HEK293 (cell line): ENCODE results near the gene GJE1.
"Not testable (repeated sequence)": the region's sequence is repeated elsewhere in the genome, so short reads cannot be mapped to it uniquely, and the experiment has no call there.

Experiments used
- BCL11B ChIP-seq: fragments of 450-650 bp; formaldehyde crosslinking; IDR thresholded peaks from 2 replicates; pipeline ENCODE4 v1.5.1; 2016; ENCODE audit warnings: low read depth, missing biosample characterization, missing genetic modification characterization
- ZEB2 ChIP-seq: fragments of 450-650 bp; formaldehyde crosslinking; IDR thresholded peaks from 2 replicates; pipeline ENCODE4 v1.5.1; 2016; ENCODE audit warnings: missing biosample characterization, missing genetic modification characterization
- ZFP69B ChIP-seq: fragments of 450-650 bp; formaldehyde crosslinking; IDR thresholded peaks from 2 replicates; pipeline ENCODE4 v1.5.1; 2016; ENCODE audit warnings: missing biosample characterization, missing genetic modification characterization
- ZNF133 ChIP-seq: fragments of 450-650 bp; formaldehyde crosslinking; IDR thresholded peaks from 2 replicates; pipeline ENCODE4 v1.5.1; 2016; ENCODE audit warnings: missing biosample characterization, missing genetic modification characterization
- ZNF24 ChIP-seq: fragments of 450-650 bp; formaldehyde crosslinking; IDR thresholded peaks from 2 replicates; pipeline ENCODE4 v1.5.1; 2016; ENCODE audit warnings: missing biosample characterization, missing genetic modification characterization
- ZNF274 ChIP-seq, 2 experiments: fragments of 200-500 bp in 1 of 2; fragments of 450-650 bp in 1 of 2; sonication (Bioruptor generic) in 1 of 2; formaldehyde crosslinking in 1 of 2; IDR thresholded peaks; 2 replicates each; pipeline versions ENCODE4 v1.5.1 to v1.6.1; 2014 to 2016; ENCODE audit warnings: borderline replicate concordance in 1 of 2, inconsistent platforms in 1 of 2, low read length in 1 of 2, missing biosample characterization in 1 of 2, missing genetic modification characterization in 1 of 2
- ZNF544 ChIP-seq: fragments of 450-650 bp; formaldehyde crosslinking; IDR thresholded peaks from 2 replicates; pipeline ENCODE4 v1.5.0; 2017; ENCODE audit warnings: missing biosample characterization, missing genetic modification characterization
- ZNF548 ChIP-seq: fragments of 450-650 bp; formaldehyde crosslinking; IDR thresholded peaks from 2 replicates; pipeline ENCODE4 v1.5.1; 2016; ENCODE audit warnings: missing biosample characterization, missing genetic modification characterization
- ZNF747 ChIP-seq: fragments of 450-650 bp; formaldehyde crosslinking; IDR thresholded peaks from 2 replicates; pipeline ENCODE4 v1.5.1; 2016; ENCODE audit warnings: missing biosample characterization, missing genetic modification characterization
- ZNF76 ChIP-seq: fragments of 450-650 bp; formaldehyde crosslinking; IDR thresholded peaks from 2 replicates; pipeline ENCODE4; 2016; ENCODE audit warnings: low read depth, missing biosample characterization, missing genetic modification characterization, borderline replicate concordance
- TF ChIP-seq, protein P1 (sequence below): fragments of 450-650 bp; formaldehyde crosslinking; IDR thresholded peaks from 2 replicates; pipeline ENCODE4 v1.5.1; 2016; ENCODE audit warnings: missing biosample characterization, missing genetic modification characterization
- TF ChIP-seq, protein P2 (sequence below): fragments of 450-650 bp; formaldehyde crosslinking; IDR thresholded peaks from 2 replicates; pipeline ENCODE4 v1.5.1; 2016; ENCODE audit warnings: missing biosample characterization, missing genetic modification characterization
- TF ChIP-seq, protein P3 (sequence below): fragments of 450-650 bp; formaldehyde crosslinking; IDR thresholded peaks from 2 replicates; pipeline ENCODE4 v1.5.1; 2016; ENCODE audit warnings: missing biosample characterization, missing genetic modification characterization, low read depth
- TF ChIP-seq, protein P4 (sequence below): fragments of 450-650 bp; formaldehyde crosslinking; IDR thresholded peaks from 2 replicates; pipeline ENCODE4 v1.5.1; 2016; ENCODE audit warnings: missing biosample characterization, missing genetic modification characterization

DNA sequence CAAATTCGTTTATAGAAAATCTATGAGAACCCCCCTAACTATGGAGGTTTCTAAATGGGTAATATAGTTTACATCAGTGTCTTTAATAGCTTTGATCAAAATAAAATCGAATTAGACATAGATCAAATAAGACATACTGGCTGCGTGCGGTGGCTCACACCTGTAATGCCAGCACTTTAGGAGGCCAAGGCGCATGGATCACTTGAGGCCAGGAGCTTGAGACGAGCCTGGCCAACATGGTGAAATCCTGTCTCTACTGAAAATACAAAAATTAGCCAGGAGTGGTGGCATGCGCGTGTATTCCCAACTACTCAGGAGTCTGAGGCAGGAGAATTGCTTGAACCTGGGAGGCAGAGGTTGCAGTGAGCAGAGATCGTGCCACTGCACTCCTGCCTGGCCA is 21.9 kb upstream of the GJE1 start:
- not testable (repeated sequence) for TF ChIP-seq ZNF544 (tag by site-specific recombination); ZFP69B (tag by site-specific recombination); ZNF76 (tag by site-specific recombination); ZNF747 (tag by site-specific recombination); ZNF133; BCL11B (tag by site-specific recombination); ZEB2; ZNF24 (tag by site-specific recombination); ZNF274 (IDR thresholded peaks at IDR 0.05; ENCODE audit: low read length); ZNF274 (tag by site-specific recombination; IDR thresholded peaks at IDR 0.05; ENCODE audit: borderline replicate concordance); ZNF548 (tag by site-specific recombination)
- TF ChIP-seq, protein P1, sequence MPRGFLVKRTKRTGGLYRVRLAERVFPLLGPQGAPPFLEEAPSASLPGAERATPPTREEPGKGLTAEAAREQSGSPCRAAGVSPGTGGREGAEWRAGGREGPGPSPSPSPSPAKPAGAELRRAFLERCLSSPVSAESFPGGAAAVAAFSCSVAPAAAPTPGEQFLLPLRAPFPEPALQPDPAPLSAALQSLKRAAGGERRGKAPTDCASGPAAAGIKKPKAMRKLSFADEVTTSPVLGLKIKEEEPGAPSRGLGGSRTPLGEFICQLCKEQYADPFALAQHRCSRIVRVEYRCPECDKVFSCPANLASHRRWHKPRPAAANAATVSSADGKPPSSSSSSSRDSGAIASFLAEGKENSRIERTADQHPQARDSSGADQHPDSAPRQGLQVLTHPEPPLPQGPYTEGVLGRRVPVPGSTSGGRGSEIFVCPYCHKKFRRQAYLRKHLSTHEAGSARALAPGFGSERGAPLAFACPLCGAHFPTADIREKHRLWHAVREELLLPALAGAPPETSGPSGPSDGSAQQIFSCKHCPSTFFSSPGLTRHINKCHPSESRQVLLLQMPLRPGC (tag by site-specific recombination), result not testable (repeated sequence)
- TF ChIP-seq, protein P2, sequence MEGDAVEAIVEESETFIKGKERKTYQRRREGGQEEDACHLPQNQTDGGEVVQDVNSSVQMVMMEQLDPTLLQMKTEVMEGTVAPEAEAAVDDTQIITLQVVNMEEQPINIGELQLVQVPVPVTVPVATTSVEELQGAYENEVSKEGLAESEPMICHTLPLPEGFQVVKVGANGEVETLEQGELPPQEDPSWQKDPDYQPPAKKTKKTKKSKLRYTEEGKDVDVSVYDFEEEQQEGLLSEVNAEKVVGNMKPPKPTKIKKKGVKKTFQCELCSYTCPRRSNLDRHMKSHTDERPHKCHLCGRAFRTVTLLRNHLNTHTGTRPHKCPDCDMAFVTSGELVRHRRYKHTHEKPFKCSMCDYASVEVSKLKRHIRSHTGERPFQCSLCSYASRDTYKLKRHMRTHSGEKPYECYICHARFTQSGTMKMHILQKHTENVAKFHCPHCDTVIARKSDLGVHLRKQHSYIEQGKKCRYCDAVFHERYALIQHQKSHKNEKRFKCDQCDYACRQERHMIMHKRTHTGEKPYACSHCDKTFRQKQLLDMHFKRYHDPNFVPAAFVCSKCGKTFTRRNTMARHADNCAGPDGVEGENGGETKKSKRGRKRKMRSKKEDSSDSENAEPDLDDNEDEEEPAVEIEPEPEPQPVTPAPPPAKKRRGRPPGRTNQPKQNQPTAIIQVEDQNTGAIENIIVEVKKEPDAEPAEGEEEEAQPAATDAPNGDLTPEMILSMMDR (tag by site-specific recombination), result not testable (repeated sequence)
- TF ChIP-seq, protein P3, sequence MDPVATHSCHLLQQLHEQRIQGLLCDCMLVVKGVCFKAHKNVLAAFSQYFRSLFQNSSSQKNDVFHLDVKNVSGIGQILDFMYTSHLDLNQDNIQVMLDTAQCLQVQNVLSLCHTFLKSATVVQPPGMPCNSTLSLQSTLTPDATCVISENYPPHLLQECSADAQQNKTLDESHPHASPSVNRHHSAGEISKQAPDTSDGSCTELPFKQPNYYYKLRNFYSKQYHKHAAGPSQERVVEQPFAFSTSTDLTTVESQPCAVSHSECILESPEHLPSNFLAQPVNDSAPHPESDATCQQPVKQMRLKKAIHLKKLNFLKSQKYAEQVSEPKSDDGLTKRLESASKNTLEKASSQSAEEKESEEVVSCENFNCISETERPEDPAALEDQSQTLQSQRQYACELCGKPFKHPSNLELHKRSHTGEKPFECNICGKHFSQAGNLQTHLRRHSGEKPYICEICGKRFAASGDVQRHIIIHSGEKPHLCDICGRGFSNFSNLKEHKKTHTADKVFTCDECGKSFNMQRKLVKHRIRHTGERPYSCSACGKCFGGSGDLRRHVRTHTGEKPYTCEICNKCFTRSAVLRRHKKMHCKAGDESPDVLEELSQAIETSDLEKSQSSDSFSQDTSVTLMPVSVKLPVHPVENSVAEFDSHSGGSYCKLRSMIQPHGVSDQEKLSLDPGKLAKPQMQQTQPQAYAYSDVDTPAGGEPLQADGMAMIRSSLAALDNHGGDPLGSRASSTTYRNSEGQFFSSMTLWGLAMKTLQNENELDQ (tag by site-specific recombination), result not testable (repeated sequence)
- TF ChIP-seq, protein P4, sequence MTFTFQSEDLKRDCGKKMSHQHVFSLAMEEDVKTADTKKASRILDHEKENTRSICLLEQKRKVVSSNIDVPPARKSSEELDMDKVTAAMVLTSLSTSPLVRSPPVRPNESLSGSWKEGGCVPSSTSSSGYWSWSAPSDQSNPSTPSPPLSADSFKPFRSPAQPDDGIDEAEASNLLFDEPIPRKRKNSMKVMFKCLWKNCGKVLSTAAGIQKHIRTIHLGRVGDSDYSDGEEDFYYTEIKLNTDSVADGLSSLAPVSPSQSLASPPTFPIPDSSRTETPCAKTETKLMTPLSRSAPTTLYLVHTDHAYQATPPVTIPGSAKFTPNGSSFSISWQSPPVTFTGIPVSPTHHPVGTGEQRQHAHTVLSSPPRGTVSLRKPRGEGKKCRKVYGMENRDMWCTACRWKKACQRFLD, result not testable (repeated sequence)
